ENCODE results near the gene CCDC107. TPM values are rescaled to one million over a fixed set of nuclear protein-coding genes. Genes with fewer than 3 reads are reported as not detected.

The CCDC107 gene
- total and polyA plus RNA-seq, 2 of the 13 experiments (the other 11 are each of a cell fraction or from before 2014, with no cell fraction given) = 7.1 to 15.2 TPM

DNA sequence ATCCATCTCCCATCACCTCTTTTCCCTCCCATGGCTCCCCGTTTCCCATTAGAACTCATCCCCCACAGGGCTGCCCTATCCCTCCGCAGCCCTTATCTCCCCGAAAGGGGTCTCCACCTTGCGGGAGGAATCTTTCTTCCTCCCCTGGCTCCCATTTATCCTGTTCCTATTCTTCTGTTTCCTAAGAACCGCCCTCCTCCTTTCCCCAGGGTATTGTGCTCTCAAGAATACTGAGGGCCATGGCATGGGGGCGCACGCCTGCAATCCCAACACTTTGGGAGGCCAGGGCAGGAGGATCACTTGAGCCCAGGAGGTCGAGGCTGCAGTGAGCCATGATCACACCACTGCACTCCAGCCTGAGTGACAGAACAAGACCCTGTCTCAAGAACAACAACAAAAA is 40.5 kb upstream of the CCDC107 start:
- no peak for FAIRE-seq
- no peak for ATAC-seq
- BruUV-seq (replicated peaks) = no TSS peak
- 38% methylated on average over 8 of the region's 8 CpGs for WGBS (ENCODE audit: low lambda C conversion rate)
- Histone ChIP-seq H3K4me3 (replicated peaks in 1 of 3; ENCODE audit: insufficient read depth in 1 of 3, low read depth in 2 of 3, low read length in 3 of 3) (no peak overlapping the region), H2AFZ (ENCODE audit: low read length) (no peak overlapping the region), H3K79me2 (ENCODE audit: insufficient read depth, low read length) (no peaks in the 10 kb centered on the region), H3K27ac (ENCODE audit: extremely low read length, insufficient read depth, low read length) (no peak overlapping the region), H3K4me2 (ENCODE audit: low read depth, low read length) (no peak overlapping the region), H3K4me1 (ENCODE audit: insufficient read depth, low read length) (no peaks in the 10 kb centered on the region), H3K9me3 (ENCODE audit: low read length) (no peaks in the 10 kb centered on the region), H3K27me3 (ENCODE audit: control insufficient read depth in 1 of 2, insufficient read depth in 2 of 2, low read length in 2 of 2) (peaks cover 3 to 64% of the 10 kb centered on the region in 2 experiments; a peak in 3 of 5 replicates), H4K20me1 (ENCODE audit: insufficient read depth, low read length) (no peaks in the 10 kb centered on the region), H3K9ac (ENCODE audit: insufficient read depth, low read depth, low read length) (no peak overlapping the region), H3K36me3 (replicated peaks in 1 of 2; ENCODE audit: control insufficient read depth in 1 of 2, insufficient read depth in 2 of 2, low read length in 2 of 2) (no peaks in the 10 kb centered on the region)
- TF ChIP-seq, protein P1, sequence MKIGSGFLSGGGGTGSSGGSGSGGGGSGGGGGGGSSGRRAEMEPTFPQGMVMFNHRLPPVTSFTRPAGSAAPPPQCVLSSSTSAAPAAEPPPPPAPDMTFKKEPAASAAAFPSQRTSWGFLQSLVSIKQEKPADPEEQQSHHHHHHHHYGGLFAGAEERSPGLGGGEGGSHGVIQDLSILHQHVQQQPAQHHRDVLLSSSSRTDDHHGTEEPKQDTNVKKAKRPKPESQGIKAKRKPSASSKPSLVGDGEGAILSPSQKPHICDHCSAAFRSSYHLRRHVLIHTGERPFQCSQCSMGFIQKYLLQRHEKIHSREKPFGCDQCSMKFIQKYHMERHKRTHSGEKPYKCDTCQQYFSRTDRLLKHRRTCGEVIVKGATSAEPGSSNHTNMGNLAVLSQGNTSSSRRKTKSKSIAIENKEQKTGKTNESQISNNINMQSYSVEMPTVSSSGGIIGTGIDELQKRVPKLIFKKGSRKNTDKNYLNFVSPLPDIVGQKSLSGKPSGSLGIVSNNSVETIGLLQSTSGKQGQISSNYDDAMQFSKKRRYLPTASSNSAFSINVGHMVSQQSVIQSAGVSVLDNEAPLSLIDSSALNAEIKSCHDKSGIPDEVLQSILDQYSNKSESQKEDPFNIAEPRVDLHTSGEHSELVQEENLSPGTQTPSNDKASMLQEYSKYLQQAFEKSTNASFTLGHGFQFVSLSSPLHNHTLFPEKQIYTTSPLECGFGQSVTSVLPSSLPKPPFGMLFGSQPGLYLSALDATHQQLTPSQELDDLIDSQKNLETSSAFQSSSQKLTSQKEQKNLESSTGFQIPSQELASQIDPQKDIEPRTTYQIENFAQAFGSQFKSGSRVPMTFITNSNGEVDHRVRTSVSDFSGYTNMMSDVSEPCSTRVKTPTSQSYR (CRISPR knock-in tag; IDR thresholded peaks at IDR 0.05; ENCODE audit: borderline replicate concordance) = no peak
- TF ChIP-seq ESRRA (CRISPR knock-in tag; IDR thresholded peaks at IDR 0.05; ENCODE audit: low read depth) = no peak
- no peak for TF ChIP-seq ZNF20 (CRISPR knock-in tag; IDR thresholded peaks at IDR 0.05)
- no peak for TF ChIP-seq SPEN (CRISPR knock-in tag; IDR thresholded peaks at IDR 0.05; ENCODE audit: low read depth)
- TF ChIP-seq TCF7 (IDR thresholded peaks at IDR 0.05; ENCODE audit: low read depth) = no peak
- in situ Hi-C loops (cut with HindIII; ENCODE audit: extremely low pct_ligation_motif_present, low pct_unique_long_range_greater_than_20kb) (no loop called here), intact Hi-C loops (cut with micrococcal nuclease; ENCODE audit: unreplicated experiment) (no loop called here)
- no peak for DNase-seq (ENCODE audit: low spot score)
- ChIA-PET POLR2A (no interaction called here), CTCF (ENCODE audit: low intra/inter-chr PET ratio, low total read pairs) (no interaction called here)

DNA sequence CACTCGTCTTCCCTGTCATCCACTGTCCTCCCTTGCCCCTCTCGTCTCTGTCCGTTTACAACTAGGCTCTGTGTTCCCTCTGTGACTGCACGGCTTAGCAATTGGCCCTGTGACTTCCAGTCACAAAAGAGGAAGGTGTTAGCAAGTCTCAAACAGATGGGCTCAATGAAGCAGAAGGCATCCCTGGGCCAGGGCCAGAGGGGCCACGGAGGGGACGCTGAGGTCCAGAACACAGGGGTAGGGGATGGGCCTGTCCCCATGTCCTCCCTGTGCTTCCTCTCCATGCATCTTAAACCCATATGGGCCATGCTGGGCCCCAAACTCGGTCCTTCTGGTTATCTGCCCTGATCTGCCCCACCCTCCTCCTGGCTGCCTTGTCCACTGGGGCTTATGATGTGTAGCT is 39.8 kb upstream of the CCDC107 start, which contains the start of gene CD72:
Gene CD72, minus strand, starts transcription at position 89 of the 403 bp plus-strand sequence. CDS start 110 bp downstream, outside the sequence.
- ATAC-seq = no peak
- WGBS (ENCODE audit: low lambda C conversion rate) = 11% methylated on average over 3 of the region's 7 CpGs
- H3K4me2 ChIP-seq (ENCODE audit: low read depth, low read length) = no peak within 1 kb of the TSS

More for the DNA sequence above, 39.8 kb upstream of the CCDC107 start, which contains the start of gene CD72:
- in situ Hi-C loops (cut with HindIII; ENCODE audit: extremely low pct_ligation_motif_present, low pct_unique_long_range_greater_than_20kb) (no loop called here), intact Hi-C loops (cut with micrococcal nuclease; ENCODE audit: unreplicated experiment) (no loop called here)
- Histone ChIP-seq H4K20me1 (ENCODE audit: insufficient read depth, low read length) (no peaks in the 10 kb centered on the region), H2AFZ (ENCODE audit: low read length) (no peak within 1 kb of the TSS), H3K27ac (ENCODE audit: extremely low read length, insufficient read depth, low read length) (no peak within 1 kb of the TSS), H3K9ac (ENCODE audit: insufficient read depth, low read depth, low read length) (no peak within 1 kb of the TSS), H3K9me3 (ENCODE audit: low read length) (no peaks in the 10 kb centered on the region), H3K36me3 (replicated peaks in 1 of 2; ENCODE audit: control insufficient read depth in 1 of 2, insufficient read depth in 2 of 2, low read length in 2 of 2) (no peaks in the 10 kb centered on the region), H3K4me1 (ENCODE audit: insufficient read depth, low read length) (no peaks in the 10 kb centered on the region), H3K27me3 (ENCODE audit: control insufficient read depth in 1 of 2, insufficient read depth in 2 of 2, low read length in 2 of 2) (peaks cover 3 to 62% of the 10 kb centered on the region in 2 experiments; a peak in 3 of 5 replicates), H3K4me3 (replicated peaks in 1 of 3; ENCODE audit: insufficient read depth in 1 of 3, low read depth in 2 of 3, low read length in 3 of 3) (no peak within 1 kb of the TSS), H3K79me2 (ENCODE audit: insufficient read depth, low read length) (no peaks in the 10 kb centered on the region)
- TF ChIP-seq CEBPB (IDR thresholded peaks at IDR 0.05; ENCODE audit: borderline replicate concordance, low read depth, low read length) (no peak), MXD4 (CRISPR knock-in tag; IDR thresholded peaks at IDR 0.05) (no peak), ZNF672 (CRISPR knock-in tag; IDR thresholded peaks at IDR 0.05) (no peak), SYNCRIP (IDR thresholded peaks at IDR 0.05; ENCODE audit: insufficient read depth, low read depth, low read length) (no peak), RAD21 (CRISPR knock-in tag; IDR thresholded peaks at IDR 0.05) (no peak), CHCHD3 (CRISPR knock-in tag; IDR thresholded peaks at IDR 0.05) (no peak), FOXM1 (CRISPR knock-in tag; IDR thresholded peaks at IDR 0.05) (no peak)
- TF ChIP-seq, protein P2, sequence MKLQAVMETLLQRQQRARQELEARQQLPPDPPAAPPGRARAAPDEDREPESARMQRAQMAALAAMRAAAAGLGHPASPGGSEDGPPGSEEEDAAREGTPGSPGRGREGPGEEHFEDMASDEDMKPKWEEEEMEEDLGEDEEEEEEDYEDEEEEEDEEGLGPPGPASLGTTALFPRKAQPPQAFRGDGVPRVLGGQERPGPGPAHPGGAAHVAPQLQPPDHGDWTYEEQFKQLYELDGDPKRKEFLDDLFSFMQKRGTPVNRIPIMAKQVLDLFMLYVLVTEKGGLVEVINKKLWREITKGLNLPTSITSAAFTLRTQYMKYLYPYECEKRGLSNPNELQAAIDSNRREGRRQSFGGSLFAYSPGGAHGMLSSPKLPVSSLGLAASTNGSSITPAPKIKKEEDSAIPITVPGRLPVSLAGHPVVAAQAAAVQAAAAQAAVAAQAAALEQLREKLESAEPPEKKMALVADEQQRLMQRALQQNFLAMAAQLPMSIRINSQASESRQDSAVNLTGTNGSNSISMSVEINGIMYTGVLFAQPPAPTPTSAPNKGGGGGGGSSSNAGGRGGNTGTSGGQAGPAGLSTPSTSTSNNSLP (IDR thresholded peaks at IDR 0.05; ENCODE audit: low read depth, low read length) = no peak
- DNase-seq (ENCODE audit: low spot score) = no peak
- CTCF ChIA-PET (ENCODE audit: low intra/inter-chr PET ratio, low total read pairs) = no interaction called here
- BruUV-seq (replicated peaks) = no TSS peak
- POLR2A ChIA-PET = no interaction called here
- FAIRE-seq = no peak
